ENCODE measurements around the gene HIF3A. TPM values are rescaled to one million over a fixed set of nuclear protein-coding genes. Genes with fewer than 3 reads are reported as not detected.
A peak's percentile ranks its signal among the peaks of the same experiment; 100 is the strongest.
"Not testable (repeated sequence)": the region's sequence is repeated elsewhere in the genome, so short reads cannot be mapped to it uniquely, and the experiment has no call there.

Gene HIF3A
- polyA plus RNA-seq, 2 of the 4 experiments (the other 2 are of a cell fraction): not detected

GRCh38 chr19:46374536-46375475 is 78.0 kb downstream of the HIF3A start:
- FAIRE-seq (no peak), ATAC-seq (no peak), DNase-seq (ENCODE audit: low read depth in 1 of 2, low spot score in 1 of 2) (no peak)
- TF ChIP-seq ZNF302 (CRISPR knock-in tag; IDR thresholded peaks at IDR 0.05) (no peak), RCOR1 (IDR thresholded peaks at IDR 0.05; ENCODE audit: low read depth, low read length) (no peak), ZC3H11A (IDR thresholded peaks at IDR 0.05) (no peak), CHD2 (IDR thresholded peaks at IDR 0.05; ENCODE audit: low read length, partially characterized antibody) (no peak), CHD4 (IDR thresholded peaks at IDR 0.05; ENCODE audit: borderline replicate concordance) (no peak), RFX5 (IDR thresholded peaks at IDR 0.05) (no peak), ZSCAN20 (CRISPR knock-in tag; IDR thresholded peaks at IDR 0.05) (no peak), MAZ (IDR thresholded peaks at IDR 0.05; ENCODE audit: borderline replicate concordance, low read depth, low read length) (no peak), CBX2 (IDR thresholded peaks at IDR 0.05; ENCODE audit: borderline replicate concordance, low read depth) (no peak), REST (IDR thresholded peaks at IDR 0.05) (no peak), KDM5A (IDR thresholded peaks at IDR 0.05) (no peak)
- TF ChIP-seq, protein P1, sequence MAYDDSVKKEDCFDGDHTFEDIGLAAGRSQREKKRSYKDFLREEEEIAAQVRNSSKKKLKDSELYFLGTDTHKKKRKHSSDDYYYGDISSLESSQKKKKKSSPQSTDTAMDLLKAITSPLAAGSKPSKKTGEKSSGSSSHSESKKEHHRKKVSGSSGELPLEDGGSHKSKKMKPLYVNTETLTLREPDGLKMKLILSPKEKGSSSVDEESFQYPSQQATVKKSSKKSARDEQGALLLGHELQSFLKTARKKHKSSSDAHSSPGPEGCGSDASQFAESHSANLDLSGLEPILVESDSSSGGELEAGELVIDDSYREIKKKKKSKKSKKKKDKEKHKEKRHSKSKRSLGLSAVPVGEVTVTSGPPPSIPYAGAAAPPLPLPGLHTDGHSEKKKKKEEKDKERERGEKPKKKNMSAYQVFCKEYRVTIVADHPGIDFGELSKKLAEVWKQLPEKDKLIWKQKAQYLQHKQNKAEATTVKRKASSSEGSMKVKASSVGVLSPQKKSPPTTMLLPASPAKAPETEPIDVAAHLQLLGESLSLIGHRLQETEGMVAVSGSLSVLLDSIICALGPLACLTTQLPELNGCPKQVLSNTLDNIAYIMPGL (CRISPR knock-in tag; IDR thresholded peaks at IDR 0.05; ENCODE audit: borderline replicate concordance): no peak
- TF ChIP-seq, protein P2, sequence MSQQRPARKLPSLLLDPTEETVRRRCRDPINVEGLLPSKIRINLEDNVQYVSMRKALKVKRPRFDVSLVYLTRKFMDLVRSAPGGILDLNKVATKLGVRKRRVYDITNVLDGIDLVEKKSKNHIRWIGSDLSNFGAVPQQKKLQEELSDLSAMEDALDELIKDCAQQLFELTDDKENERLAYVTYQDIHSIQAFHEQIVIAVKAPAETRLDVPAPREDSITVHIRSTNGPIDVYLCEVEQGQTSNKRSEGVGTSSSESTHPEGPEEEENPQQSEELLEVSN (IDR thresholded peaks at IDR 0.05; ENCODE audit: borderline replicate concordance, low read depth): no peak
- peaks cover 49% of the 10 kb centered on the region for H3K4me1 ChIP-seq
- ChIA-PET CTCF (interaction anchor here (0.9 to 30.8 kb wide), 9 partner anchors 8 to 155 kb away, joined by 3 to 501 read pairs (median 4); no protein-coding TSS in a partner anchor), POLR2A (interaction anchor here (1.6 kb wide), 1 partner anchor 76 kb away, joined by 9 read pairs; no protein-coding TSS in a partner anchor)
- peak overlapping the region; percentile 96 for H3K4me2 ChIP-seq
- 90% methylated on average over 21 of the region's 21 CpGs for WGBS (ENCODE audit: missing lambda C conversion rate)
- H3K9me3 ChIP-seq: no peaks in the 10 kb centered on the region
- no peak overlapping the region for H3K4me3 ChIP-seq
- H3K27ac ChIP-seq: peak overlapping the region; percentile 90 to 94

GRCh38 chr19:46375476-46376067 is 78.7 kb downstream of the HIF3A start:
- Histone ChIP-seq H3K27ac (peak overlapping the region in 1 of 2 experiments; percentile 90; a peak in 2 of 6 replicates), H3K4me1 (peaks cover 49% of the 10 kb centered on the region)
- WGBS (ENCODE audit: missing lambda C conversion rate): 94% methylated on average over 22 of the region's 22 CpGs
- H3K4me3 ChIP-seq; POLR2A ChIA-PET; ATAC-seq; DNase-seq (ENCODE audit: low read depth in 1 of 2, low spot score in 1 of 2); FAIRE-seq; H3K9me3 ChIP-seq; H3K4me2 ChIP-seq: not testable (repeated sequence)
- CTCF ChIA-PET: interaction anchor here (1.2 to 30.8 kb wide), 4 partner anchors 11 to 113 kb away, joined by 4 to 501 read pairs (median 68); no protein-coding TSS in a partner anchor

Measured in A549 (cell line).